HG02852 (cell line): ENCODE results near the gene HSP90B1.

Source experiments
- ATAC-seq: cut with Tn5 transposase; IDR thresholded peaks from one replicate; pipeline ENCODE4 v1.9.1; 2021; ENCODE audit warnings: mild to moderate bottlenecking, moderate library complexity; ENCODE audit not compliant: unreplicated experiment

The HSP90B1 gene

GRCh38 chr12:103929046-103929783 lies 995 bp upstream of the HSP90B1 start:
- ATAC-seq: peak; percentile 17

GRCh38 chr12:103929784-103930033 lies 501 bp upstream of the HSP90B1 start:
- ATAC-seq: no peak

GRCh38 chr12:103930787-103931735 lies 851 bp downstream of the HSP90B1 start:
- no peak for ATAC-seq

GRCh38 chr12:103933237-103933636 lies 3.0 kb downstream of the HSP90B1 start:
- no peak for ATAC-seq

- no peak for ATAC-seq
Observed at GRCh38 chr12:103936679-103937078, 6.5 kb downstream of the HSP90B1 start.

GRCh38 chr12:103944964-103945363 lies 14.8 kb downstream of the HSP90B1 start:
- ATAC-seq: no peak

- no peak for ATAC-seq
Observed at GRCh38 chr12:103947871-103948555, 17.8 kb downstream of the HSP90B1 start.

- no peak for ATAC-seq
Observed at GRCh38 chr12:103948746-103949406, 18.7 kb downstream of the HSP90B1 start.

- no peak for ATAC-seq
Observed at GRCh38 chr12:103952497-103952896, 22.3 kb downstream of the HSP90B1 start.

GRCh38 chr12:103955811-103956508 lies 25.8 kb downstream of the HSP90B1 start:
- no peak for ATAC-seq

- ATAC-seq: peak; percentile 17
Observed at GRCh38 chr12:103956509-103957027, 26.4 kb downstream of the HSP90B1 start.

GRCh38 chr12:103957865-103958388 lies 27.7 kb downstream of the HSP90B1 start:
- ATAC-seq: no peak

GRCh38 chr12:103958621-103959020 lies 28.4 kb downstream of the HSP90B1 start:
- no peak for ATAC-seq

- no peak for ATAC-seq
Observed at GRCh38 chr12:103960616-103961227, 30.5 kb downstream of the HSP90B1 start.

GRCh38 chr12:103962493-103962892 lies 32.3 kb downstream of the HSP90B1 start:
- ATAC-seq: no peak

- ATAC-seq: no peak
Observed at GRCh38 chr12:103964805-103965204, 34.6 kb downstream of the HSP90B1 start.

- no peak for ATAC-seq
Observed at GRCh38 chr12:103965255-103965589, 35.0 kb downstream of the HSP90B1 start.

- ATAC-seq: peak; percentile 91
Observed at GRCh38 chr12:103965590-103966504, 35.6 kb downstream of the HSP90B1 start, which contains the start of gene TDG. Gene TDG, plus strand, starts transcription at chr12:103965872. Its CDS starts 166 bp downstream, at chr12:103966038.
